Ishikawa (cell line): ENCODE results near the gene DUXB.

Experiments
- CEBPB ChIP-seq: IDR thresholded peaks from 2 replicates; pipeline ENCODE4 v1.6.1; 2012
- EGR1 ChIP-seq: IDR thresholded peaks from 2 replicates; pipeline ENCODE4 v1.6.1; 2012
- EP300 ChIP-seq: IDR thresholded peaks from 2 replicates; pipeline ENCODE4 v1.6.1; 2012; ENCODE audit warnings: borderline replicate concordance
- FOXM1 ChIP-seq: IDR thresholded peaks from 2 replicates; pipeline ENCODE4 v1.6.1; 2012; ENCODE audit warnings: low read depth, borderline replicate concordance
- RAD21 ChIP-seq: IDR thresholded peaks from 2 replicates; pipeline ENCODE4 v1.6.1; 2012; ENCODE audit warnings: low read depth
- TAF1 ChIP-seq: IDR thresholded peaks from 2 replicates; pipeline ENCODE4 v1.6.1; 2012; ENCODE audit warnings: low read depth, mild to moderate bottlenecking
- YY1 ChIP-seq: IDR thresholded peaks from 2 replicates; pipeline ENCODE4 v1.6.1; 2012; ENCODE audit warnings: low read depth
- TF ChIP-seq, protein P1 (sequence below): IDR thresholded peaks from 2 replicates; pipeline ENCODE4 v1.6.1; 2012; ENCODE audit warnings: low read depth, mild to moderate bottlenecking

DNA sequence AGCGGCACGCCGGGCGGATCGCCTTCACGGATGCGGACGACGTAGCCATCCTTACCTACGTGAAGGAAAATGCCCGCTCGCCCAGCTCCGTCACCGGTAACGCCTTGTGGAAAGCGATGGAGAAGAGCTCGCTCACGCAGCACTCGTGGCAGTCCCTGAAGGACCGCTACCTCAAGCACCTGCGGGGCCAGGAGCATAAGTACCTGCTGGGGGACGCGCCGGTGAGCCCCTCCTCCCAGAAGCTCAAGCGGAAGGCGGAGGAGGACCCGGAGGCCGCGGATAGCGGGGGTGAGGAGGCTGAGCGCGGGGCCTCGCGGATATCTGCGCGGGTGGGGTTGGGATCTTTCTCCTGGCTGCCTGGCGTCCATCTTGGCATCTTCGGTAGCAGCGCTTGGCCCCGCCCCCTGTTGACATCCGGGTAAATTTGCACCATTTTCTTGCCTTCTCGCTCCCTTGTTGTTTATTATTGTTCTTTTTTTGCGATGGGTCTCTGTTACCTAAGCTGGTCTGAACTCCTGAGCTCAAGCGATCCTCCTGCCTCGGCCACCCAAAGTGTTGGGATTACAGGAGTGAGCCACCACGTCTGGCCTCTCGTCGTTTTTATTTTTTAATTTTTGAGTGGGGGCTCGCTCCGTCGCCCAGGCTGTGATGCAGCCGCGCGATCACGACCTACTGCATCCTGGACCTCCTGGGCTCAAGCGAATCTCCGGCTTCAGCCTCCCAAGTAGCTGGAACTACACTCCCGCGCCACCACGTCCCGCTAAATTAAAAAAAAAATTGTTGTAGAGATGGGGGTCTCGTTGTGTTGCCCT is 52.8 kb downstream of the DUXB start:
- no peak; the same call in 1 of the 2 replicates for TF ChIP-seq EGR1
- TF ChIP-seq CEBPB: no peak
- no peak for TF ChIP-seq FOXM1
- TF ChIP-seq, protein P1, sequence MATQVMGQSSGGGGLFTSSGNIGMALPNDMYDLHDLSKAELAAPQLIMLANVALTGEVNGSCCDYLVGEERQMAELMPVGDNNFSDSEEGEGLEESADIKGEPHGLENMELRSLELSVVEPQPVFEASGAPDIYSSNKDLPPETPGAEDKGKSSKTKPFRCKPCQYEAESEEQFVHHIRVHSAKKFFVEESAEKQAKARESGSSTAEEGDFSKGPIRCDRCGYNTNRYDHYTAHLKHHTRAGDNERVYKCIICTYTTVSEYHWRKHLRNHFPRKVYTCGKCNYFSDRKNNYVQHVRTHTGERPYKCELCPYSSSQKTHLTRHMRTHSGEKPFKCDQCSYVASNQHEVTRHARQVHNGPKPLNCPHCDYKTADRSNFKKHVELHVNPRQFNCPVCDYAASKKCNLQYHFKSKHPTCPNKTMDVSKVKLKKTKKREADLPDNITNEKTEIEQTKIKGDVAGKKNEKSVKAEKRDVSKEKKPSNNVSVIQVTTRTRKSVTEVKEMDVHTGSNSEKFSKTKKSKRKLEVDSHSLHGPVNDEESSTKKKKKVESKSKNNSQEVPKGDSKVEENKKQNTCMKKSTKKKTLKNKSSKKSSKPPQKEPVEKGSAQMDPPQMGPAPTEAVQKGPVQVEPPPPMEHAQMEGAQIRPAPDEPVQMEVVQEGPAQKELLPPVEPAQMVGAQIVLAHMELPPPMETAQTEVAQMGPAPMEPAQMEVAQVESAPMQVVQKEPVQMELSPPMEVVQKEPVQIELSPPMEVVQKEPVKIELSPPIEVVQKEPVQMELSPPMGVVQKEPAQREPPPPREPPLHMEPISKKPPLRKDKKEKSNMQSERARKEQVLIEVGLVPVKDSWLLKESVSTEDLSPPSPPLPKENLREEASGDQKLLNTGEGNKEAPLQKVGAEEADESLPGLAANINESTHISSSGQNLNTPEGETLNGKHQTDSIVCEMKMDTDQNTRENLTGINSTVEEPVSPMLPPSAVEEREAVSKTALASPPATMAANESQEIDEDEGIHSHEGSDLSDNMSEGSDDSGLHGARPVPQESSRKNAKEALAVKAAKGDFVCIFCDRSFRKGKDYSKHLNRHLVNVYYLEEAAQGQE: no peak
- TF ChIP-seq YY1: peak; percentile 88
- TF ChIP-seq TAF1: no peak; the same call in 1 of the 2 replicates
- TF ChIP-seq RAD21: no peak
- no peak for TF ChIP-seq EP300
